NB4 (cell line): ENCODE measurements around the gene ZBTB14.

ENCODE experiments used
- DNase-seq: peaks from one replicate; pipeline ENCODE4 v3.0.0; 2010; ENCODE audit warnings: low read depth
- H3K4me3 ChIP-seq: one replicate; pipeline ENCODE4 v1.5.1; 2011; ENCODE audit warnings: mild to moderate bottlenecking, low read depth, low read length, moderate library complexity
- CTCF ChIP-seq: IDR thresholded peaks from one replicate; pipeline ENCODE4 v1.5.1; 2012; ENCODE audit warnings: low read depth, low read length
- MAX ChIP-seq: IDR thresholded peaks from 2 replicates; pipeline ENCODE4 v1.6.1; 2011; ENCODE audit warnings: low read depth, low read length
- MYC ChIP-seq: IDR thresholded peaks from 2 replicates; pipeline ENCODE4 v1.6.1; 2011; ENCODE audit warnings: low read depth, low read length
- POLR2A ChIP-seq: IDR thresholded peaks from 2 replicates; pipeline ENCODE4 v1.6.1; 2011; ENCODE audit warnings: mild to moderate bottlenecking; ENCODE audit not compliant: insufficient read length; ENCODE audit errors: extremely low read depth

The ZBTB14 gene

GRCh38 chr18:5268874-5269273 lies 26.7 kb downstream of the ZBTB14 start:
- no peak for TF ChIP-seq POLR2A
- TF ChIP-seq CTCF = no peak
- TF ChIP-seq MAX = no peak
- no peak for TF ChIP-seq MYC
- DNase-seq = no peak
- no peak overlapping the region for H3K4me3 ChIP-seq

- DNase-seq = no peak
- no peak overlapping the region for H3K4me3 ChIP-seq
- TF ChIP-seq CTCF (no peak), MYC (no peak)
These were observed 28.8 kb downstream of the ZBTB14 start for GRCh38 chr18:5266721-5267120.

- no peak for DNase-seq
- H3K4me3 ChIP-seq = no peak overlapping the region
- no peak for TF ChIP-seq POLR2A
- no peak for TF ChIP-seq CTCF
- no peak for TF ChIP-seq MAX
- TF ChIP-seq MYC = no peak
These were observed 41.6 kb downstream of the ZBTB14 start for GRCh38 chr18:5253910-5254309.

- DNase-seq = no peak
- no peak overlapping the region for H3K4me3 ChIP-seq
- no peak for TF ChIP-seq CTCF
- no peak for TF ChIP-seq MYC
- no peak for TF ChIP-seq MAX
- TF ChIP-seq POLR2A = no peak
These were observed 44.4 kb downstream of the ZBTB14 start for GRCh38 chr18:5251117-5251516.

GRCh38 chr18:5250603-5251002 lies 44.9 kb downstream of the ZBTB14 start:
- DNase-seq = no peak
- TF ChIP-seq MAX = no peak
- no peak for TF ChIP-seq MYC
- no peak for TF ChIP-seq POLR2A
- no peak for TF ChIP-seq CTCF
- H3K4me3 ChIP-seq = no peak overlapping the region

GRCh38 chr18:5244941-5245340 lies 50.6 kb downstream of the ZBTB14 start:
- H3K4me3 ChIP-seq = no peak overlapping the region
- DNase-seq = no peak
- TF ChIP-seq MAX = no peak
- no peak for TF ChIP-seq MYC
- TF ChIP-seq CTCF = no peak
- TF ChIP-seq POLR2A = no peak
